Activated T-cell treated with anti-CD3 and anti-CD28 coated beads for 24 hours (primary cell): ENCODE data around the gene PLCH2.
"Not testable (repeated sequence)": the region's sequence is repeated elsewhere in the genome, so short reads cannot be mapped to it uniquely, and the experiment has no call there.

ENCODE experiments used
- DNase-seq: peaks from one replicate; pipeline ENCODE4 v3.0.0-alpha.2; 2020; ENCODE audit warnings: low read depth

The PLCH2 gene

DNA sequence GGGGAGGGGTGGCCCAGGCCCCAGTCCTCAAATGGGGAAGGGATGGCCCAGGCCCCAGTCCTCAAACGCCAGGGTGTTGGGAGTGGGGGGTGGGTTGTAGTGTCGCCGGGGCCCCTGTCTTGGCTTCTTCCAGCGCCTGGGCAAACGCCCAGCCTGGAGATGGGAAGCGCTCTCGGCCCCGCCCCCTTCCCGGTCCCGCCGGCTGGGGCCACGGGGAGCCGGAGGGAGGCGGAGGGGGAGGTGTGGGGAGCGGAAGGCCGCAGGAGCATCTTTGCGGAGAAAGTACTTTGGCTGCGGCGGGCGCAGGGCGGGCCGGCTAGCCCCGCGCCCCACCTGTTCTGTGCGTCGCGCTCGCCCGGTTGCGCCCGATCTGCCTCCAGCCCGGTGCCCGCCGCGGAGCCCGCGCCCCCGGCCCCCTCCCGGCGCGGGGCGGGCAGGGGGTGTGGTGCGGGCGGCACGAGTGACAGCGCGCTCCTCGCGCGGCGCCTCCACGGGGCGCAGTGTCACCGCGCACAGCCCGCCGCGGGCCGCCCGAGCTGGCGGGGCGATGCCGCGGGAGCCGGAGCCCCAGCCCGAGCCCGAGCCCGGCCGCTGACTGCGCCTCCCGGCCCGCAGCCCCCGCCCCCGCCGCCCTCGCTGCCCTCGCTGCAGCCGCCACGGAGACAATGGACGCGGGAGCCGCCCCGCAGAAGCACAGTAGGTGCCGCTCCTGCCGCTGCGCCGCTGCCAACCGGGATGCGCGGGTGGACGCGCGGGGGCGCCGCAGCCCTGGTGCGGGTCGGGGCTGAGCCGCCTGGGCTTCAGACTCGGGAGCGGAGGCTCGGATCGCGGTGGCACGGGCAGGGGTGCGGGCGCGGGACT, 32.6 kb upstream of the PLCH2 start:
- no peak for DNase-seq

DNA sequence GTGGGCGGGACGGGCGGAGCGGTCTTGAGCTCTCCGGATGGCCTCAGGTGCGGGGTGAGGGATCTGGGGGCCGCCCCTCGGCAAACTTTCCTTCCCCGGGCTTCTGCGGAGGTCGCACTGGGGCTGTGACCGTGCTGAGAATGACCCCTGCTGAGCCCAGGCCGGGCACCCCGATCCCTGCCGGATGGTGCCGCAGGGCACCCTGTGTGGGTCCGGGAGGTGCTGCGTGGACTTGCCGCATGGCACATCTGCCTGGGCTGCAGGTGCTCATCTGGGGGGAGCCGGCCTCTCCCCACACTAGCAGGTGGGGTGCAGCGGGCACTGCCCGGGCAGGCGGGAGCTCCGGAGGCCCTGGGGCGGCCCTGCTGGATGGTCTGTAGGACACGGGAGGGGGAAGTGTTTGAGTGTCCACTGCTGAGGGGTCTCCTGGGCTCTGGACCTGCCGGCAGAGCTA, 31.9 kb upstream of the PLCH2 start:
- no peak for DNase-seq

DNA sequence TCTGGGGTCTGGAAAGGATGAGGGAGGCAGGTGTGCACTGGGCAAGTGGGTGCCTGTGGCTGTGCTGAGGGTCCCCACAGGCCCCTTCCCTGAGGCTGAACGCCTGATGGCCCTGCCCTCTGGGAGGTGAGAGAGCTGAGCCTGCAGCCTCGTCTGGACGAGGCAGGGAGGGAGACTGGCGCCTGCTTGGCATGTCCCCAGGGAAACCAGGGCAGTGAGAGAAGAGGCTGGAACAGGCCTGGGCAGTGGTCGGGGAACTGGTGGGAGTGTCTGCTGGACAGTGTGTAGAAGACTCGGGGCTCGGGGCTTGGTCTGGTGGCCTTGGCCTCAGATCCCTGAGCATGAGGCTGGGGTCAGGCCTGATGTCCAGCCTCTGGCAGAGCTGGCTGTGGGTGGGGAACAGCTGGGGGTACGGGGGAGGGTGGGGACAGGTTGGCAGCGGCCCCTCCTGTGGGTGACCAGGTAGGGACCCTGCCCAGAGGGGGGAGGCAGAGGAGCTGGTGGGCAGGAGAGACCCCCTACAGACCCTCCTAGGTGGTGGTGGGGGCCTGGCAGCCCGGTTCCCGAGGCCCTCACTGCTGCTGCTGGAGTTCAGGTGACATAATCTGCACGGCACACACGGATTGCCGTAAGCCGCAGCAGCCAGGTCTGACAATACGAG, 30.8 kb upstream of the PLCH2 start:
- DNase-seq = no peak

- no peak for DNase-seq
Observed at GRCh38 chr1:2445823-2446215, 30.3 kb upstream of the PLCH2 start.

DNA sequence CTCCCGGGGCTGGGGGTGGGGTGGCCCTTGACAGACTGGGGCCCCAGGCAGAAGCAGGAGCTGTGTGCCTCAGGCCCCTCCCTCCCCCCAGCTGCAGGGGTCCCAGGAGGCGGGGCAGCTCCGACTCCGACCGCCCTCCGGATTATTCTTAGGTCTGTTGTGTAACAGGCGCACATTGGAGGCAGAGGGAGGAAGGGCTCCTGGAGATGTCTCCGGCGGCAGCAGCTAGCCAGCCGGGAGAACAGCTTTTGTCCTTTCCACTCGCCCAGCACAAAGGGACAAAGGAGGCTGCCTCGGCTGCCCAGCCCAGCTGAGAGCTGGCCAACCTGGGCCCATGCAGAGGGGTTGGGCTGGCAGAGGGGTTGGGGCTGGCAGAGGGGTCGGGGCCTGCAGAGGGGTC, 29.7 kb upstream of the PLCH2 start:
- no peak for DNase-seq

- no peak for DNase-seq
Observed at GRCh38 chr1:2446861-2447260, 29.2 kb upstream of the PLCH2 start.

- DNase-seq = no peak
Observed at GRCh38 chr1:2447276-2448097, 28.6 kb upstream of the PLCH2 start.

GRCh38 chr1:2448098-2448445, 28.0 kb upstream of the PLCH2 start:
- DNase-seq = no peak

- DNase-seq = no peak
Observed at GRCh38 chr1:2449636-2450454, 26.2 kb upstream of the PLCH2 start.

- DNase-seq = no peak
Observed at GRCh38 chr1:2451741-2452140, 24.3 kb upstream of the PLCH2 start.

DNA sequence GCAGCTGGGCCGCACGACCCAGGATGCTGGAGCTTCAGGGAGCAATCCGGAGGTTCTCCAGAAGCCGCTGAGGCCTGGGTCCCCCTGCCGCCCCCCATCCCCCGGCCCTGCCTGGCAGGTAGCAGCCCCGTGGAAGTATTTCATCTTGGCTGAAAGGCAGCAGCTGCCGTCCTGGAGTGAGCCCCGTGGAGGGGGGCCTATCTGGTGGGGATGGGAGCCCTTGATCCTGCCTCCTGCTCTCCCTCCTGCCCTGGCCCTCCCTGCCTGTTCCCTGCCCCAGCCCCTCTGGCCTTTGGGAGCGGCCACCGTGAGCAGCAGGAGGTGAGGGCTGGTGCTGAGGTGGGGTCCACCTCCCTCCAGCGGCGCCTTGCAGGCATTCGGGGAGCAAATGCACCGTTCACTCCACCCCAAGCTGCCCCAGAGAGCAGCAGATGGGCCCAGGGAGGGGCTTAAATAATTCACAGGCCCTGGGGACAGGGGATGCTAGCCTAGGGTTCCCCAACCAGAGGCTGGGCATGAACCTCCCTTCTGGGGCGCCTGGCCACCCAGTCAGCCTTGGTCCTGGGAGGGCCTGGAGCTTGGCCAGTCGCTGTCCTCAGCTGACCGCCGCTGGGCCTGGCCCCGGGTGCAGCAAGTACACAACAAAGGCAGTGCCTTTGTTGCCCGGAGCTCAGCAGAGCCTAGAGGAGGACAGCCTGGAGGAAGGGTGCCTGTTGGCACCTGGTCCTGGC, 23.7 kb upstream of the PLCH2 start:
- no peak for DNase-seq

GRCh38 chr1:2452932-2453315, 23.2 kb upstream of the PLCH2 start:
- DNase-seq = no peak

DNA sequence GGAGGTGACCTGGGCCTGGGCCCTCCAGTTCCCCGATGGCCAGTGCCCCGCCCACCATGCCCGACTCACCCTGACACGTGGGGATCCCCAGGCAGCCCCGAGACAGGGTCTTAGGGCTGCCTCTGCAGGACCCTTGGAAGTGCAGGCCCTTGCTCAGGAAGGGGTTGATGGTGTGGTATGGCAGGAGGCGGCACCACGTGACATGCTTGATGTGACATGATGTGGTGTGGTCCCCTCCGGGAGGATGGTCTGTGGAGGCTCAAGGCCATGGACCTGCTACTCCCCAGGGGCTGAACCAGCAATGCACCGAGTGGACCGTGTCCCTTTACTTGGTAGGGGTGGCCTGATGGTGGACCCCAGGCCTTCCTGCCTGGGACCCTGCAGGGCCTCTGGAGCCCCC, 21.9 kb upstream of the PLCH2 start:
- no peak for DNase-seq

DNA sequence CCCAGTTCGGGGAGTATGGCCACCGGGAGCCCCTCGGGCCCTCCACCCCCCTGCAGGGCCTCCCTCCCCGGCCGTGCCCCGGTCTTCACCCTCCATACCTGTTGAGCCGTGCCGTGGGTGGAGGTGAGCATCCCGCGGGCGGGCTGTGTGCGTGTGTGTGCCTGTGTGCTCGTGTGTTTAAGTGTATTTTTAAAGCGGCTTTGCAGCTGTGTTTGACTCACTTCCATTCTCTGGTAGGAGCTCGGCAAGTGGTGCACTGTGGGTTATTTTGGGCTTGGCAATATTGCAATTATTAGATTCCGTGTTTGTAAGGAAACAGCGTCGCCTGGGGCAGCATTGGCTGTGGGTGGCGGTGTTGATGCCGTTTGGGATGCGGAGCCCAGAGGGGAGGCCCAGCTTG, 20.3 kb upstream of the PLCH2 start:
- no peak for DNase-seq

GRCh38 chr1:2457444-2457843, 18.6 kb upstream of the PLCH2 start:
- DNase-seq = no peak

DNA sequence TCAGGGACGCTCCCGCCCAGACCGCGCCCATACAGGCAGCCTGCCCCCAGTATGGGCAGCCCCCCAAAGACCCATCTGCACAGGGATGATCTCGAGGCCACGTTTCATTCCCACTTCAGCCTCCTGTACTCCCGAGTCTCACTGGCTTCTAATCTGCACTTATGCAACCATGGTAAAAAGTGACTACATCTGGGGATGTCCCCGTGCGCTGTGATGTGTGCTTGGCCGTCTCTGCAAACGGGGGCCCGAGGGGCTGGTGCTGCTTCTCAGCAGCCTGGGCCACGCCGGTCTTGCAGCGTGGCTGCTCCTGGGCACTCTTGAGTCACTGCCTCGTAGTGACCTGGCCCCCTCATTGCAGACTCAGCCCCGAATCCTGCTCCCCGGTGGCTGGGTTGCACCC, 17.4 kb upstream of the PLCH2 start:
- DNase-seq = no peak

- DNase-seq = not testable (repeated sequence)
Observed at GRCh38 chr1:2459102-2459753, 16.9 kb upstream of the PLCH2 start.

GRCh38 chr1:2459757-2460156, 16.3 kb upstream of the PLCH2 start:
- DNase-seq = no peak

- DNase-seq = no peak
Observed at GRCh38 chr1:2460203-2460602, 15.9 kb upstream of the PLCH2 start.

DNA sequence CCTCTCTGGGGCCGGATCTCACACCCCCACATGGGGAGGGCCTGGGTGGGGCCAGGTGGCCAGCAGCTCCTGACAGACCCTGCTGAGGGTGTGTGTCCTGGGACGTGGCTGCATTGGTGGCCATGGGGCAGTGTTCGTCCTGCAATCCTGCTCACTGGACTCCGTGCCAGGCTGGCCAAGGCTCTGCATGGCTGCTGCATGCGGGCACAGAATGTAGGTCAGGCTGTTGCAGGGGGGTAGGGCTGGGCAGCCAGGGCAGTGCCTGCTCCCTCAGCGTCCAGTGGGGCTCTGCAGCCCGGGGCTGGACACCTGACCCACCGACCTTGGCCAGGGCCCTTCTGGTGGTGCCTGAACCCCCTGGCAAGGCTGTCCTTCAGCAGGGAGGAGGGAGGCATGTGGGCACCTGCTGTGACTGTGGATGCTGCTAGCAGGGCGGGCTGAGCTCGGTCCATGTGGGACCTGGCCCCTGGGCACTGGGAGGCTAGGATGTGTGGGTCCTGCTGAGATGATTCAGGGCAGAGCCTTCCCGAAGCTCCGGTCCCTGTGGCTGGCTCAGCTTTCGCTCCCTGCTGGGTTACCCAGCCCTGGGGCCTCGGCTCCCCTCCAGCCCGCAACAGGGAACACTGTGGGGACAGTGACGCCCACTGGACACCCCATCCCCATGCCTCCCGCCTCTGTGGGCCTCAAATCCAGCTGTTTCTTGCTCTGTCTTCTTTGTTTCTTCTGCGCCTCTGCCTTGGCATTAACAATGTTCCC, 14.9 kb upstream of the PLCH2 start:
- no peak for DNase-seq
